ENCODE data around the gene FAM163B.

GRCh38 chr9:133571896-133572595 lies 37.1 kb downstream of the FAM163B start:
- TF ChIP-seq CTCF (IDR thresholded peaks at IDR 0.05) (no peak), EZH2 (IDR thresholded peaks at IDR 0.05; ENCODE audit: borderline replicate concordance, insufficient read depth, low read depth, low read length, poor library complexity, severe bottlenecking) (no peak)
